Gastroesophageal sphincter (tissue), 4 donors: ENCODE results near the gene CDKL5. TPM values are rescaled to one million over a fixed set of nuclear protein-coding genes. Genes with fewer than 3 reads are reported as not detected.

Source experiments
- ATAC-seq: fragments of 150-250 bp; one replicate; pipeline ENCODE4 v1.9.1; 2016; ENCODE audit warnings: mild to moderate bottlenecking, moderate library complexity
- H3K27ac ChIP-seq, 4 donors: fragments of 200-600 bp; sonication (generic) in 3 of 4; 1 replicate in 3 of 4; 2 replicates in 1 of 4; pipeline ENCODE4 v1.5.1; 2016 to 2019
- H3K27me3 ChIP-seq: fragments of 200-600 bp; sonication (generic); one replicate; pipeline ENCODE4 v1.5.1; 2019
- H3K36me3 ChIP-seq, 2 donors: fragments of 200-600 bp; sonication (generic); one replicate each; pipeline ENCODE4 v1.5.1; 2019; ENCODE audit warnings: control low read depth in 1 of 2
- H3K4me1 ChIP-seq, 3 donors: fragments of 200-600 bp; sonication (generic); 1 replicate in 2 of 3; 2 replicates in 1 of 3; pipeline ENCODE4 v1.5.1; 2016 to 2019; ENCODE audit warnings: control low read depth in 2 of 3
- H3K4me3 ChIP-seq, 2 donors: fragments of 200-600 bp; sonication (generic); one replicate each; pipeline ENCODE4 v1.5.1; 2019; ENCODE audit warnings: mild to moderate bottlenecking in 1 of 2, moderate library complexity in 1 of 2
- H3K9me3 ChIP-seq, 3 donors: fragments of 200-600 bp; sonication (generic); one replicate each; pipeline ENCODE4 v1.5.1; 2017 to 2019; ENCODE audit warnings: control low read depth in 2 of 3
- CTCF ChIP-seq, 4 experiments: fragments of 200-600 bp in 2 of 4; fragments of 450-650 bp in 2 of 4; sonication (generic) in 1 of 4; IDR thresholded peaks; one replicate each; pipeline ENCODE4 v1.5.1; 2017 to 2019; ENCODE audit warnings: antibody characterized with exemption in 4 of 4, mild to moderate bottlenecking in 2 of 4, moderate library complexity in 2 of 4
- EP300 ChIP-seq: sonication (generic); formaldehyde crosslinking; IDR thresholded peaks from one replicate; pipeline ENCODE4 v1.6.1; 2017; ENCODE audit warnings: antibody characterized with exemption, mild to moderate bottlenecking
- POLR2A ChIP-seq, 2 donors: fragments of 450-650 bp; IDR thresholded peaks; one replicate each; pipeline ENCODE4 v1.6.1; 2017; ENCODE audit warnings: antibody characterized with exemption in 2 of 2, mild to moderate bottlenecking in 2 of 2, moderate library complexity in 1 of 2
- POLR2AphosphoS5 ChIP-seq: sonication (generic); formaldehyde crosslinking; IDR thresholded peaks from one replicate; pipeline ENCODE4 v1.6.1; 2017; ENCODE audit warnings: antibody characterized with exemption
- WGBS, 2 donors: methylation state at CpG; one replicate each; pipeline ENCODE4 v1.1.5; 2018; ENCODE audit warnings: low coverage in 1 of 2; 5-methylcytosine and 5-hydroxymethylcytosine counted together
- total RNA-seq, 4 donors: library from RNA; depleted of rRNA; stranded (reverse); fragments of >200 nt; gene quantifications; one replicate each; pipeline ENCODE4 v1.1.0, GENCODE V29; 2016

The CDKL5 gene
- total RNA-seq, 4 donors from 2014 or later = 5.3 to 9.7 (median 8.6) TPM

GRCh38 chrX:18471296-18471695 is 45.9 kb downstream of the CDKL5 start:
- Histone ChIP-seq H3K27ac (no peak overlapping the region), H3K4me1 (no peaks in the 10 kb centered on the region), H3K9me3 (no peaks in the 10 kb centered on the region), H3K36me3 (no peaks in the 10 kb centered on the region), H3K4me3 (no peak overlapping the region), H3K27me3 (no peaks in the 10 kb centered on the region)
- no peak for ATAC-seq
- 43 to 100% methylated on average over 1 of the region's 2 CpGs for WGBS, 2 donors
- TF ChIP-seq CTCF (IDR thresholded peaks at IDR 0.05) (no peak), POLR2A (IDR thresholded peaks at IDR 0.05) (no peak), EP300 (no peak), POLR2AphosphoS5 (no peak)

GRCh38 chrX:18490806-18491555 is 65.6 kb downstream of the CDKL5 start:
- Histone ChIP-seq H3K27me3 (no peaks in the 10 kb centered on the region), H3K4me3 (no peak overlapping the region), H3K9me3 (no peaks in the 10 kb centered on the region), H3K36me3 (no peaks in the 10 kb centered on the region), H3K4me1 (no peaks in the 10 kb centered on the region), H3K27ac (no peak overlapping the region)
- no peak for TF ChIP-seq POLR2A (IDR thresholded peaks at IDR 0.05)
- TF ChIP-seq EP300 = no peak
- no peak for TF ChIP-seq POLR2AphosphoS5
- TF ChIP-seq CTCF (IDR thresholded peaks at IDR 0.05) = no peak
- ATAC-seq = no peak
- WGBS, 2 donors = 63 to 76% methylated on average over 5 of the region's 5 CpGs

- Histone ChIP-seq H3K27me3 (no peaks in the 10 kb centered on the region), H3K36me3 (no peaks in the 10 kb centered on the region), H3K4me1 (no peaks in the 10 kb centered on the region), H3K4me3 (no peak overlapping the region), H3K27ac (no peak overlapping the region), H3K9me3 (no peaks in the 10 kb centered on the region)
- 84 to 92% methylated on average over 3 to 4 of the region's 4 CpGs for WGBS, 2 donors
- ATAC-seq = no peak
- TF ChIP-seq POLR2AphosphoS5 (no peak), POLR2A (IDR thresholded peaks at IDR 0.05) (no peak), EP300 (no peak), CTCF (IDR thresholded peaks at IDR 0.05) (no peak)
These were observed 66.4 kb downstream of the CDKL5 start for GRCh38 chrX:18491587-18492340.

- 88% methylated on average over 2 of the region's 2 CpGs; no CpG with 5 or more reads in 1 of the 2 donors for WGBS, 2 donors
- Histone ChIP-seq H3K4me1 (no peaks in the 10 kb centered on the region), H3K27ac (no peak overlapping the region), H3K36me3 (no peaks in the 10 kb centered on the region), H3K27me3 (no peaks in the 10 kb centered on the region), H3K4me3 (no peak overlapping the region), H3K9me3 (no peaks in the 10 kb centered on the region)
- ATAC-seq = no peak
- TF ChIP-seq EP300 = no peak
- TF ChIP-seq CTCF (IDR thresholded peaks at IDR 0.05) = no peak
- TF ChIP-seq POLR2AphosphoS5 = no peak
- TF ChIP-seq POLR2A (IDR thresholded peaks at IDR 0.05) = no peak
These were observed 109.5 kb downstream of the CDKL5 start for GRCh38 chrX:18534949-18535348.

GRCh38 chrX:18537068-18537467 is 111.7 kb downstream of the CDKL5 start:
- no peak for ATAC-seq
- whole genome bisulfite sequencing, 2 donors = 73 to 78% methylated on average over 2 of the region's 2 CpGs

More at GRCh38 chrX:18537068-18537467, 111.7 kb downstream of the CDKL5 start:
- Histone ChIP-seq H3K4me3 (no peak overlapping the region), H3K27ac (no peak overlapping the region), H3K4me1 (no peaks in the 10 kb centered on the region), H3K36me3 (no peaks in the 10 kb centered on the region), H3K27me3 (no peaks in the 10 kb centered on the region), H3K9me3 (no peaks in the 10 kb centered on the region)
- no peak for TF ChIP-seq POLR2AphosphoS5
- no peak for TF ChIP-seq CTCF (IDR thresholded peaks at IDR 0.05)
- no peak for TF ChIP-seq EP300
- TF ChIP-seq POLR2A (IDR thresholded peaks at IDR 0.05) = no peak
